Measurements from ENCODE around the gene ZCCHC24.

The ZCCHC24 gene

GRCh38 chr10:79445161-79445976 is at the start of gene ZCCHC24:
Gene ZCCHC24, minus strand, starts transcription at chr10:79445624. Its CDS starts 184 bp downstream, at chr10:79445440.
- peak within 1 kb of the TSS; percentile 52 for H2AFZ ChIP-seq (ENCODE audit: low read length, unreplicated experiment)
- H3K4me3 ChIP-seq (ENCODE audit: low read depth, low read length), result peak within 1 kb of the TSS; percentile 90
- H3K79me2 ChIP-seq (ENCODE audit: control insufficient read depth, insufficient read depth, low read length, unreplicated experiment), result peaks cover 32% of the 10 kb centered on the region
- H3K36me3 ChIP-seq (ENCODE audit: insufficient read depth, low read length), result no peaks in the 10 kb centered on the region
- H3K4me1 ChIP-seq (ENCODE audit: control insufficient read depth, insufficient read depth, low read length, unreplicated experiment), result peaks cover 29% of the 10 kb centered on the region
- peak within 1 kb of the TSS; percentile 70 for H3K27ac ChIP-seq (ENCODE audit: low read depth, low read length)
- no peaks in the 10 kb centered on the region for H3K27me3 ChIP-seq (ENCODE audit: insufficient read depth, low read length)

DNA sequence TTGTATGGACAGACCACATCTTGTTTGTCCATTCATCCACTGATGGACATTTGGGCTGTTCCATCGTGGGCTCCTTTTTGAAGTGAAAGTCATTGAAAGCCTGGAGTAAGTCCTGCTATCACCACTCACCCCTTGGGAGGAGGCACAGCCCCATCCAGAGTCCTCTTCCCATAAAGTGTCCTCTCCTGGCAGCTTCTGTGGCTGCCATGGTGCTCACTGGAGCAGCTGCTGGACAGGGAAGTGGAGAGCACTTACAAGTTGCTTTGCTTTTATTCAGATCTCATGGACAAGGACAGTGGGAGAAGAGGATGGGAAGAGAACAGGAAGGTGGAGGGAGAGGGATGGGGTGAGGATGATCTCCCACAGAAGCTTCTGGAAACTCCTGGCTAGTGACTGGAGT is 48.4 kb upstream of the ZCCHC24 start:
- no peaks in the 10 kb centered on the region for H3K36me3 ChIP-seq (ENCODE audit: insufficient read depth, low read length)

DNA sequence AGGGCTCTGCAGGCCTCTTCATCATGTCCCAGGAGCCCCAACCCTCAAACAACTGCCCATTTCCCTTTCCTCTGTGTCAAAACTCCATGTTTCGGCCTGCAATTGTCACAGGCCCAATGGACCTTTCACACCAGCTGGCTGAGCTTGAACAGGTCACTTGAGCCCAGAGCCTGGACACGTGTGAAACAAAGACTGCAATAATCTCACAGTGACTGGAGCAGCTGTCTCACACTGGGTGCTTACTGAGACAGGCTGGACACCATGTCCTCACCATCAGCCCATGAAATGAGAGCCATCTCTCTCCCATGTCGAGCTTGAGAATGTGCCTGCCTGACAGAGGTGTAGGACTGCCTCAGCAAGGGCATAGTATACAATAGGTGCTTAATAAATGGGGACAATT is 47.4 kb upstream of the ZCCHC24 start:
- Histone ChIP-seq H3K4me1 (ENCODE audit: control insufficient read depth, insufficient read depth, low read length, unreplicated experiment) (peaks cover 12% of the 10 kb centered on the region), H3K36me3 (ENCODE audit: insufficient read depth, low read length) (no peaks in the 10 kb centered on the region), H3K27me3 (ENCODE audit: insufficient read depth, low read length) (peaks cover 19% of the 10 kb centered on the region; the same call in 1 of the 2 replicates), H2AFZ (ENCODE audit: low read length, unreplicated experiment) (no peak overlapping the region), H3K79me2 (ENCODE audit: control insufficient read depth, insufficient read depth, low read length, unreplicated experiment) (no peaks in the 10 kb centered on the region), H3K27ac (ENCODE audit: low read depth, low read length) (no peak overlapping the region), H3K4me3 (ENCODE audit: low read depth, low read length) (no peak overlapping the region)

More for the DNA sequence above, 48.4 kb upstream of the ZCCHC24 start:
- Histone ChIP-seq H3K4me1 (ENCODE audit: control insufficient read depth, insufficient read depth, low read length, unreplicated experiment) (peaks cover 3% of the 10 kb centered on the region), H3K4me3 (ENCODE audit: low read depth, low read length) (no peak overlapping the region), H3K79me2 (ENCODE audit: control insufficient read depth, insufficient read depth, low read length, unreplicated experiment) (no peaks in the 10 kb centered on the region), H2AFZ (ENCODE audit: low read length, unreplicated experiment) (no peak overlapping the region), H3K27ac (ENCODE audit: low read depth, low read length) (no peak overlapping the region), H3K27me3 (ENCODE audit: insufficient read depth, low read length) (peaks cover 24% of the 10 kb centered on the region; the same call in 1 of the 2 replicates)

DNA sequence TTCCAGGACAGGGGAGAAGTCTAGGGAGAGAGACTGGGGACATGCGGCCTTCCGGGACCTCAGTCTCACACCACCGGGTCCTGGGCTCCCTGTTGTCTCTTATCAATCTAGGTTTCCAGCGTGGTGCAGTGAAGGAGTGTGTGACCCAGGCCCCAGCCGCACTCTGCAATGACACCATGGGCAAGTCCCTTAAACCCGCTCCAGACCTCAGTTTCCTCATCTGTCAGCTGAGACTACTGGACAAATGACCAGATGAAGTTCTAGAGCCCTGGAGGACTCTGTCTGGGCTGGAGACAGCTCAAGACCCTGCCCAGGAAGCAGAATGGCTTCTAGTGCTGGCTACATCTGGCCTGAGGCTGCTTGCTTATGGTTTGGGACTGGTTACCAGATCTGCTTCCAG is 46.8 kb upstream of the ZCCHC24 start:
- Histone ChIP-seq H3K36me3 (ENCODE audit: insufficient read depth, low read length) (no peaks in the 10 kb centered on the region), H3K27ac (ENCODE audit: low read depth, low read length) (no peak overlapping the region), H2AFZ (ENCODE audit: low read length, unreplicated experiment) (no peak overlapping the region), H3K4me3 (ENCODE audit: low read depth, low read length) (no peak overlapping the region), H3K79me2 (ENCODE audit: control insufficient read depth, insufficient read depth, low read length, unreplicated experiment) (no peaks in the 10 kb centered on the region), H3K27me3 (ENCODE audit: insufficient read depth, low read length) (peaks cover 15% of the 10 kb centered on the region; the same call in 1 of the 2 replicates), H3K4me1 (ENCODE audit: control insufficient read depth, insufficient read depth, low read length, unreplicated experiment) (peaks cover 17% of the 10 kb centered on the region)

DNA sequence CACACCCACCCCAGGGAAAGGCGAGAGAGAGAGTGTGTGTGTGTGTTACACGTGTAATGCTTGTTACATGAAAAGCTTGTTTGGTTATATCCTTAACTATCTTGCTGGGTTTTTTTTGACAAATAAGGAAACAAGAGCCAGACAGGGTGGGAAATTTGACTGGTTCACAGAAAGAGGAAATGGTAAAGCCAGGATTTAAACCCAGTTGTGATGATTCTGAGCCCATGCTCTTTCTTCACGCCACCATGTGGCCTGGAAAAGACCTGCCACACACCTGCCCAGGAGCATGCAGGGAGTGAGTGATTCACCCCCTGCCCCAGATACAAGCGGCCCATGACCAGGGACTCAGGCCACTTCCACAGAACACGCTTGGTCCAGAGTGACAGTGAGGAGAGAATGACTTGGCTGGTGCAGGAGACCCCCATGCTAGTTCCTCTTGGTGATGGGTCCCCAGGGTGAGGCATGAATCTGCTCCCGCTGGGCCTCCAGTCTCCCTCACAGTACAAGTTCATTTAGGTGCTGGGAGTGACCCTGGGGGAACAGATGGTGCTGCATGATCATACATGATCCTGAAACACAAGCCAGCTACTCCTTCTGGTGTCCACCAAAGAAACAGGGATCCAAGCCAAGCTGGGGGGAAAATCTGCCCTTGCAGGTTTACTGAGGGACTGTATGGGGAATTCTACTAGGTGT is 45.9 kb upstream of the ZCCHC24 start:
- Histone ChIP-seq H3K27me3 (ENCODE audit: insufficient read depth, low read length) (0 out of 2 replicates have a peak, but pooled peaks cover 6% of the 10 kb centered on the region), H3K4me3 (ENCODE audit: low read depth, low read length) (no peak overlapping the region), H3K27ac (ENCODE audit: low read depth, low read length) (no peak overlapping the region), H3K79me2 (ENCODE audit: control insufficient read depth, insufficient read depth, low read length, unreplicated experiment) (no peaks in the 10 kb centered on the region), H3K36me3 (ENCODE audit: insufficient read depth, low read length) (no peaks in the 10 kb centered on the region), H2AFZ (ENCODE audit: low read length, unreplicated experiment) (no peak overlapping the region), H3K4me1 (ENCODE audit: control insufficient read depth, insufficient read depth, low read length, unreplicated experiment) (peaks cover 17% of the 10 kb centered on the region)

GRCh38 chr10:79490400-79491142 is 45.1 kb upstream of the ZCCHC24 start:
- H3K4me3 ChIP-seq (ENCODE audit: low read depth, low read length), result no peak overlapping the region
- no peaks in the 10 kb centered on the region for H3K79me2 ChIP-seq (ENCODE audit: control insufficient read depth, insufficient read depth, low read length, unreplicated experiment)
- no peak overlapping the region for H2AFZ ChIP-seq (ENCODE audit: low read length, unreplicated experiment)
- no peak overlapping the region for H3K27ac ChIP-seq (ENCODE audit: low read depth, low read length)
- H3K27me3 ChIP-seq (ENCODE audit: insufficient read depth, low read length), result no peaks in the 10 kb centered on the region
- peaks cover 17% of the 10 kb centered on the region for H3K4me1 ChIP-seq (ENCODE audit: control insufficient read depth, insufficient read depth, low read length, unreplicated experiment)
- H3K36me3 ChIP-seq (ENCODE audit: insufficient read depth, low read length), result no peaks in the 10 kb centered on the region

GRCh38 chr10:79488870-79489269 is 43.4 kb upstream of the ZCCHC24 start:
- Histone ChIP-seq H3K36me3 (ENCODE audit: insufficient read depth, low read length) (no peaks in the 10 kb centered on the region), H3K79me2 (ENCODE audit: control insufficient read depth, insufficient read depth, low read length, unreplicated experiment) (no peaks in the 10 kb centered on the region), H3K4me3 (ENCODE audit: low read depth, low read length) (0 out of 2 replicates have a peak overlapping the region, but pooled peaks have one; percentile 4), H3K27me3 (ENCODE audit: insufficient read depth, low read length) (no peaks in the 10 kb centered on the region), H2AFZ (ENCODE audit: low read length, unreplicated experiment) (peak overlapping the region; percentile 53), H3K4me1 (ENCODE audit: control insufficient read depth, insufficient read depth, low read length, unreplicated experiment) (peaks cover 19% of the 10 kb centered on the region), H3K27ac (ENCODE audit: low read depth, low read length) (peak overlapping the region; percentile 71; the same call in 1 of the 2 replicates)

- H3K36me3 ChIP-seq (ENCODE audit: insufficient read depth, low read length), result no peaks in the 10 kb centered on the region
- no peaks in the 10 kb centered on the region for H3K27me3 ChIP-seq (ENCODE audit: insufficient read depth, low read length)
- no peaks in the 10 kb centered on the region for H3K79me2 ChIP-seq (ENCODE audit: control insufficient read depth, insufficient read depth, low read length, unreplicated experiment)
- H3K27ac ChIP-seq (ENCODE audit: low read depth, low read length), result peak overlapping the region; percentile 71
- H3K4me3 ChIP-seq (ENCODE audit: low read depth, low read length), result peak overlapping the region; percentile 13; the same call in 1 of the 2 replicates
- H2AFZ ChIP-seq (ENCODE audit: low read length, unreplicated experiment), result peak overlapping the region; percentile 85
- H3K4me1 ChIP-seq (ENCODE audit: control insufficient read depth, insufficient read depth, low read length, unreplicated experiment), result peaks cover 24% of the 10 kb centered on the region
Observed at GRCh38 chr10:79488336-79488735, 42.9 kb upstream of the ZCCHC24 start.

- H3K4me3 ChIP-seq (ENCODE audit: low read depth, low read length), result peak overlapping the region; percentile 13; the same call in 1 of the 2 replicates
- H3K79me2 ChIP-seq (ENCODE audit: control insufficient read depth, insufficient read depth, low read length, unreplicated experiment), result no peaks in the 10 kb centered on the region
- H3K36me3 ChIP-seq (ENCODE audit: insufficient read depth, low read length), result no peaks in the 10 kb centered on the region
- H3K27me3 ChIP-seq (ENCODE audit: insufficient read depth, low read length), result no peaks in the 10 kb centered on the region
- H3K4me1 ChIP-seq (ENCODE audit: control insufficient read depth, insufficient read depth, low read length, unreplicated experiment), result peaks cover 28% of the 10 kb centered on the region
- peak overlapping the region; percentile 85 for H2AFZ ChIP-seq (ENCODE audit: low read length, unreplicated experiment)
- peak overlapping the region; percentile 71 for H3K27ac ChIP-seq (ENCODE audit: low read depth, low read length)
Observed at GRCh38 chr10:79487296-79488194, 42.1 kb upstream of the ZCCHC24 start.
